Stimulated activated CD4-positive, alpha-beta T cell treated with anti-CD3 and anti-CD28 coated beads, Interleukin-1b, Interleukin-23, amount 100 ng/mL, for 4 hours (primary cell): ENCODE measurements around the gene U2AF2.

Source experiments
- DNase-seq, 2 donors: peaks; one replicate each; pipeline ENCODE4 v3.0.0-alpha.2; 2020; ENCODE audit warnings: low read depth in 2 of 2

The U2AF2 gene

DNA sequence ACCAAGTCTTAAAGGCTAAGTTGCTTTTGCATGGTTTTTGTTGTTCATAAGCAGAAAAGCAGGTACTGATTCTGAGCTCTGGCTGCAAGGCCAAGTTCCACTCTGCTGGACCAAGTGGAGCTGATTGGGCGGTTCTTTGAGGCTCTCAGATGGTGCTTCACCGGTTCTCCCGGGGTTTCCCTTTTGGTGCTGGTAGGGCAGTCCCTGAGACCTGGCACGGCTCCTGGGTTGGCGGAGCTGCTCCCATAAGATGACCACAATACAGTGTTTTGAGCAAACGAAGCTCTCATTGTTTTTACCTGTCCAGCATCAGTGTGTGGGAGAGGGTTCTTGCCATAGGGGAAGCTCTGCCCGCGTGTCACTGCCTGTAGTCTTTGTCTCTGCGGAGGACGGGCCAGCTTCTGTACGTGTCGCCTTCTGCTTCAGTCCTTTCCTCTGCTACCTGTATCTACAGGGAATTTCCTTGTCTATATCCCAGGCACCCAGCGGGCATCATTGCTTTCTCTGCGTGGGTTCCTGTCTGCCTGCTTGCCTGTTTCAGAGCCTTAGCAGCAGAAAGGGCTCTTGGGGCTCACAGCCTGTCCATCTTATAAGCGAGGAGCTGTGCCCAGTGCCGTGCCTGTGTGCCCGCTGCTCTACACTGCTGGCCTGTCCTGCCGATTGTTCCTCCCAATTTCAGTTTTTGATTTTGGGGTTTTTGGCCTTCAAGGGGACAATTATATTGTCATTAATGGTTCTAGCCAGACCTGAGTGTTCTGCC is 2.3 kb downstream of the U2AF2 start:
- DNase-seq, result no peak

GRCh38 chr19:55658846-55659459 is 4.1 kb downstream of the U2AF2 start:
- DNase-seq, result no peak

DNA sequence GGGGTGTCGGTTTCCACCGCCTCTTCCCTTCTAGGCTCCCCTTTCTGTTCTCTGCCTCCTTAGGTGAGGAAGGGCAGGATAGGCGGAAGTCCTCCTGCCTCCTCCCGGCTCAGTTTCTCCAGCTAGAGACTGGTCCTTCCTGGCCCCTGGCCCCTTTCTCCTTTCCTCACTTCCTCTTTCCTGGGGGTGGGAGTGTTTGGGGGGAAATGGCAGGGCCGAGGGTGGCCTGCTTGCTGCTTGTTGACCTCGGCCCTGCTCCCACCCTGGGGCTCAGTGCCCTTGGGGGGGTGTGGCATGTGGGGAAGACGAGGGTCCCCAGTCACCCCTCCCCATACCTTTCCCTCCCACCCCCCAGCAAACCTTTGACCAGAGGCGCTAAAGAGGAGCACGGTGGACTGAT is 5.0 kb downstream of the U2AF2 start:
- DNase-seq, result no peak

DNA sequence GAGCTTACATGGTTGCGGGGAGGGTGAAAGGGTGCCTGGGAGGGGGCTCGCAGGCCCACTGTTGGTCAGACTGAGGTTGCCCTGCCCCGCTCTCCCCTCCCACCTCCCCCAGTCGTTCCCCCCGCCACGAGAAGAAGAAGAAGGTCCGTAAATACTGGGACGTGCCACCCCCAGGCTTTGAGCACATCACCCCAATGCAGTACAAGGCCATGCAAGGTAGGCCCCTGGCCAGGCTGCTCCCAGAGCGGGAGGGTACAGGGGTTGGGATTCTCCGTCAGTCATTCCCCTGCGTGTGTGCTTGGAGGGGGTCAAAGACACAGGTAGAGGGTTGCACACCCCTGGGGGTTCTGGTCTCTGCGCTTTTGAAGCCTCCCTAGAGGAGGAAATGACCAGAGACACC is 5.6 kb downstream of the U2AF2 start:
- no peak for DNase-seq

DNA sequence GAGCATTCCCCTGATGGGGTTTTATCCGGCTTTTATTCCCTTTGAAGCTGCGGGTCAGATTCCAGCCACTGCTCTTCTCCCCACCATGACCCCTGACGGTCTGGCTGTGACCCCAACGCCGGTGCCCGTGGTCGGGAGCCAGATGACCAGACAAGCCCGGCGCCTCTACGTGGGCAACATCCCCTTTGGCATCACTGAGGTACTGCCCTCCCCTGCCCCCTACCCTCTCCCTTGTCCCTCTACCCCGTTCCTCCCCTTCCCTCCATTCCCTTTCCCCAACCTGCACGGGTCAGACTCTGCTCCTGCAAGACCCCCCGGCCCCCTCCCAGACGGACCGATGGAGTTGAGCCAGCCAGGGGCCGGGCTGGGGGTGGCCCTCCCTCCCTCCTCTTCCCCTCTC is 6.2 kb downstream of the U2AF2 start:
- DNase-seq, result no peak

DNA sequence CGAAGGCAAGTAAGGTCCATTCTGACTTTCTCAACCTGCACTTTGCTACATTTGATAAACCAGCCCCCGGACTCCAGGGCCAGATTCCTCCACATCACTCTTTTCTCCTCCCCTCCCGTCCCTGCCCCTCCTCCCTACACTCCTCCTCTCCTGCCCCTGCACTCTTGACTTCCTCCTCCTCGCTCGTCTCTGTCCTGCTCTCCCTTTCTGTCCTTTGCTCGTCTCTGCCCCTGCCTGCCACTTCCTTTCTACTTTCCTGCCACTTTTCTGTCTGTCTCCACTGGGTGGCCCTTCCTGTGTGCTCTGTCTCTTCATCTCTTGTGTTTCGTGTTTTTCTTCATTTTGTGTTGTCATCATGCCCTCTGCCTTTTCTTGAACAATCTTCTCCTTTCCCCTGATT is 7.0 kb downstream of the U2AF2 start:
- DNase-seq, result no peak

DNA sequence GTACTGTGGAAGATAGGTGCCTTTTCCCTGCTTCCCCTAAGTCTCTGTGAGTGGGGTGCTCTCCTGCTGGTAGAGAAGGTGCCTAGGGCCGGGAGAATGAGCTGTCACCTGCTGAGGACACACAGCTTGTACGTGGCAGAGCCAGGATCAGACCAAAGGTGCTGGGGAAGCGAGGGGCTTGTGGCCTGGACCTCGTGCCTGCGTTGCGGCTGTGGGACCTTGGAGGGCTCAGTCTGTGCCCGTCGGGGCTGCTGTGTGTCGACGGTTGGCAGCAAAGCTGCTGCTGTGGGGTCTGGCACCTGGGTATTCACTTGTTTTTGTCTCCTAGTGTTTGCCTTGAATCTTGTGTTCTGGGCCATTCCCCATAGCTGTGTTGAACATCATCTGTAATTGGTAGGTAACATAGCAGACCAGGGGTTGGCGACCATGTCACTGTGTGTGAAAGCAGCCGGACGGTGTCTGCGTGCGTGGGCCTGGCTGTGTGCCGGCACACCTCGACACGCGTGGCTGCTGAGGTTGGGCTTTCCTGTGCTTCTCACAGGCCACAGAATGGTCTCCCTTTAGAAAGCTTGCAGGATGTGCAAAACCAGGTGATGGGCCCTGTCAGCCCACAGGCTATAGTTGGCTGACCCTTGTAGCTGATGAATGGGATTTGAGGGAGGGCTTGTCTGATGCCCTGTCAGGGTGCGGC is 9.2 kb downstream of the U2AF2 start:
- no peak for DNase-seq

GRCh38 chr19:55666343-55667005 is 11.6 kb downstream of the U2AF2 start:
- DNase-seq, result no peak

GRCh38 chr19:55667006-55667381 is 12.2 kb downstream of the U2AF2 start:
- DNase-seq, result no peak

DNA sequence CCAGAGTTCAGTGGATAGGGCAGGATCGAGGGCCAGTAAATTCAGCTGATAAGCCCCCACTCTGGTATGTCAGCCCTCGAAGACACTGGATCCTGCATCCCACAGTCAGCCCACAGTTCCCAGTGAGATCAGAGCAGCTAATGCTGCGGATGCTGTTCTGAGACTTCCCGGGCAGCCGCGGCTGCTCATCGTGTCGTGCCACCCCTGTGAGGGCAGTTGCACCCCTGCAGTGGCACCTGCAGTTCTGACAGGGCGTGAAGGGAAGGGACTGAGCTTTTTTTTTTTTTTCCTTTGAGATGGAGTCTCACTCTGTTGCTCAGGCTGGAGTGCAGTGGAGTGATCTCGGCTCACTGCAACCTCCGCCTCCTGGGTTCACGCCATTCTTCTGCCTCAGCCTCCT is 12.7 kb downstream of the U2AF2 start:
- no peak for DNase-seq

GRCh38 chr19:55667958-55668357 is 13.1 kb downstream of the U2AF2 start:
- no peak for DNase-seq

GRCh38 chr19:55668603-55669348 is 13.9 kb downstream of the U2AF2 start:
- DNase-seq, result no peak

DNA sequence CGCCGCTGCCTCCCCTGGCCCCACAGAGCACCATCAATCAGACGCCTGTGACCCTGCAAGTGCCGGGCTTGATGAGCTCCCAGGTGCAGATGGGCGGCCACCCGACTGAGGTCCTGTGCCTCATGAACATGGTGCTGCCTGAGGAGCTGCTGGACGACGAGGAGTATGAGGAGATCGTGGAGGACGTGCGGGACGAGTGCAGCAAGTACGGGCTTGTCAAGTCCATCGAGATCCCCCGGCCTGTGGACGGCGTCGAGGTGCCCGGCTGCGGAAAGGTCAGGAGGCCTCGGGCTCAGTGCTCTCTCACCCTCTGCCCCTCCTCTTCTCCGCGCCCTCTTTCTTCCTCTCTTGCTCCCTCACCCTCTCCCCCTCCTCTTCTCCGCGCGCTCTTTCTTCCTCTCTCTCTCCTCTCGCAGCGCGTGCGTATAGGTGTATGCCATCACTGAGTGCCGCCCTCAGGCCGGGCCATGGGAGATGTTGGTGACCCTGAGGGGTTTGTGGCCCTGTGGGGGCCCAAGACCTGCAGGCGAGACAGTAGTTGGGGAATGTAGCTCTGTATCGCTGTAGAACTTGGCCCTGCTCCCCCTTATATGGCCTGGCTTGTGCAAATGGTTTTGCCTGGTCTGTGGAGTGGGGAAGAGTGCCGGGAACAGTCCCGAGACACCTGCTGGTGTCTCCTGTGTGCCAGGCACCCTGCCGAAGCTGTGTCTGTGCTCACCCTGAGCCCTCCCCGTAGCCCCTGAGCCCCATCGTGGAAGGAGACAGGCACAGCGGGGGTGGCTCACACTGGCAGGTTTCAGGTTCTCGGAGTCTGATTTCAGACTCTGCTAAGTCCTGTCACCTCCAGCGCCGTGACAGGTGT is 14.8 kb downstream of the U2AF2 start:
- DNase-seq, result no peak

DNA sequence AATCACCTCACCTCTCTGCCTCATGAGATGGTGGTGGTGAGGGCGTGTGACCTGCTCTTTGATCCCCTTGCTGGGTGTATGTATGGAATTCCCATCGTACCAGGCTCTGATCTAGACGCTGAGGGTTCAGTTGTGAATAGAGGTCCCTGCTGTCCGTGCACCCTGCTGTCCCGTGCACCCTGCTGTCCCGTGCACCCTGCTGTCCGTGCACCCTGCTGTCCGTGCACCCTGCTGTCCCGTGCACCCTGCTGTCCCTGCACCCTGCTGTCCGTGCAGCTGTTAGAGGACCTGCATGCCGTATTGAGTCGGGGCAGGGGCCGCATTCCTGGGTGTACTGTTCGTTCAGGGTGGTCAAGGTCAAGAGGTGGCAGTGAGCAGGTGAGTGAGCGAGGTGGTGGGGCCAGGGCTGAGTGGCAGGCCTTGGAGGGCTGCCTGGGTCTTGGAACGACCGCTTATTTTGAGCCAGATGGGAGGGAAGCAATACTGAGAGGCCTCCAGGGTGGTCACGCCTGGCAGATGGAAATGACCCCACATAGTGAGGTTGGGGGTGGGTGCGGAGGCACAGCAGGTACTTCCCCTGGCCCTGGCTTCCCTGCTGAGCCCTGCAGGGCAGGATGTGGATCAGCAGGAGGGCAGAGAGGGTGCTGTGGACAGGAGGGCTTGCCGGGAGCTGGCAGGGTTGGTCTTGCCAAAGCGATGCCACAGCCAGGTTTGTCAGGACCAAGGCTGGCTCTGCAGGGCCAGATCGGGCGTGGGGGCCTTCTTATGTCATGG is 15.6 kb downstream of the U2AF2 start:
- no peak for DNase-seq

DNA sequence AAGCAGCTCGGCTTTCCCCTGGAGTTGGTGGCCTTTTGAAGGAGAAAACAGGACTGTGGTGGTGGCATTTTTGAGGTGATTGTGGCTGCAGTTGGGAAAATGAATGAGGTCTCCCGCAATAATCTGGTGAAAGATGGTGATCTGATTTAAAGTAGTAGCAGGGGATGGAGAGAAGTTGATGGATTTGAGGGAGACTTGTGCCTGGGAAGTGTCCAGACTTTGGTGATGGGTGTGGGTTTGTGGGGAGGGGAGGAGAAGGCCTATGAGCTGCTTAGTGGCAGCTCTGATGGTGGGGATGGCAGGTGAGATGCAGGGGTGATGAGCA is 16.2 kb downstream of the U2AF2 start:
- no peak for DNase-seq

GRCh38 chr19:55672418-55672817 is 17.6 kb downstream of the U2AF2 start:
- no peak for DNase-seq

DNA sequence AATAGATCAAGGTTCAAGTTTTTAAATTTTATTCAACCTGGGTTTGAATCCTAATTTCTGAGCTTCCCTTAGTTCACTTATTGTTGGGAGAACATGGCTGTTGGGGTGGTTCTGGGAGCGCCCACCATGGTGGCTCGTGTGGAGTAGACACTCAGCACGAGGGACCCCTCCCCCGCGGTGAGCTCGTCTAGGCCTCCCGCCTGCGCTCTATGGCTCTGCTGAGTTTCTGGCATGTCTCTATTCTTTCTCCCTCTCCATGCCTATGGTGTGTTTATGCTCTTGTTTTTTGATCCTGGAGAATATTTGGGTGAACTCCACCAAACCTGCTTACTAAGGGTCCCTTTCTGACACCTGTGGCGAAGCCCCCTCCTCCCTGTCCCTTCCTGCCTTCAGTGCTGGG is 18.6 kb downstream of the U2AF2 start:
- DNase-seq, result no peak

GRCh38 chr19:55673889-55674288 is 19.1 kb downstream of the U2AF2 start:
- no peak for DNase-seq

DNA sequence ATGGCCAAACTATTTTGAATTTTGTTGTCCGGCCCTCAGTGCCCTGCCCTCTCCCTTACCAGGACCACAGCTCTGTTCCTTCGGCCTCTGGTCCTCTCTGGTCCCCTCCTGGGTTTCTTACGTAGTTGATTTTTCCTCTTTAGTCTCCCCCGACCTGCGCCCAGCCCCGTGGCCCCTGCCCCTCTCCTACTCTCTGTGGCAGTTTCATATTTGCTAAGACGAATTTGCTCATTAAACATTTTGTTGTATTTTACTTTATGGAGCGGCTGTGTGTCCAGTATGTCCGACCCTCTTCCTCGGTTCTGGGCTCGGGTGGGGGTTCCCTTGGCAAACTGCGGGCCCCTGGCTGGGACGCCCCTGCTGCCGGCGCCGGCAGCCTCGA is 19.6 kb downstream of the U2AF2 start:
- DNase-seq, result no peak
